Subcutaneous abdominal adipose tissue (tissue), 5 donors: ENCODE results near the gene ERICH6B.
"Not testable (repeated sequence)": the region's sequence is repeated elsewhere in the genome, so short reads cannot be mapped to it uniquely, and the experiment has no call there.

ENCODE experiments used
- H3K27ac ChIP-seq: one replicate; pipeline ENCODE4 v1.7.0; 2013; ENCODE audit warnings: low read depth, mild to moderate bottlenecking, inconsistent platforms, low read length, moderate library complexity
- H3K27me3 ChIP-seq, 5 donors: one replicate each; pipeline ENCODE4 v1.7.0; 2013; ENCODE audit warnings: low read length in 5 of 5, inconsistent platforms in 1 of 5; ENCODE audit not compliant: control insufficient read depth in 5 of 5, insufficient read depth in 4 of 5
- H3K36me3 ChIP-seq, 5 donors: one replicate each; pipeline ENCODE4 v1.7.0; 2013; ENCODE audit warnings: low read length in 5 of 5; ENCODE audit not compliant: control insufficient read depth in 5 of 5, insufficient read depth in 5 of 5
- H3K4me1 ChIP-seq, 5 donors: one replicate each; pipeline ENCODE4 v1.7.0; 2013; ENCODE audit warnings: low read length in 5 of 5, mild to moderate bottlenecking in 3 of 5, moderate library complexity in 1 of 5; ENCODE audit not compliant: control insufficient read depth in 5 of 5, insufficient read depth in 5 of 5
- H3K4me3 ChIP-seq, 5 donors: one replicate each; pipeline ENCODE4 v1.7.0; 2013; ENCODE audit warnings: low read length in 5 of 5, low read depth in 1 of 5
- H3K9ac ChIP-seq, 5 donors: one replicate each; pipeline ENCODE4 v1.7.0; 2013; ENCODE audit warnings: low read length in 5 of 5, mild to moderate bottlenecking in 4 of 5, moderate library complexity in 3 of 5
- H3K9me3 ChIP-seq, 5 donors: one replicate each; pipeline ENCODE4 v1.7.0; 2013; ENCODE audit warnings: low read length in 5 of 5; ENCODE audit not compliant: control insufficient read depth in 5 of 5
- donor health status: healthy.
- donor health status: healthy.
- donor health status: healthy.
- donor health status: healthy.
- donor health status: healthy.

The ERICH6B gene

DNA sequence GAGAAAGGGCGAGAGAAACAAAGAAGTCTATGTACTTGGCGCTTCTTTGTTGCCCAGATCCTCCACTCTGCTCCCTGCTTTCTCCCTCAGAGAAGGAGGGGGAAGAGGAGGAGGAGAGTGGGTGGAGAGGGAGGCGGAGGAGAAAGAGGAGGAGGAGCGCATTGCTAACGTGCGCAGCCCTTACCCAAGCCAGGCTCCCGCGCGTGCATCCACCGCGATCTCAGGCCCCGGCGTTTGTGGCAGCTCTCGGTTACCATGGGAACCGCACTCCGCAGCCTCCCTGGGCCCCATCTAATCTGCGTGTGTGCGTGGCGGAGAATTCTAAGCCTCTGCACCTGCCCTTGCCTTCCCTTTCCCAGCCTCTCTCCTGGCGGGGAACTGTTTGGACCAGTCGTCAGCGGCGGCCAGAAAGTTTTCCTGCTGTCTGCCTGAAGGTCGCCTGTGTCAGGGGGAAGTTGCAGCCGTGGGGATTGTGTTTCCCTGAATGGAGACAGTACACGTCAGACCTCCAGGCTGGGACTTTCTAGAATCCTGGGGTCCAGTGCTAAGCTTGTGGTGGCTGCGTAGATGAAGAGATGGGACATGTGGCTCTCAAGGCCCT, at the start of gene ERICH6B:
TSS of gene ERICH6B (minus strand) at position 239 of the 601 bp plus-strand sequence. CDS start 18,734 bp downstream, outside the sequence.
- Histone ChIP-seq H3K36me3 (no peaks in the 10 kb centered on the region), H3K4me1 (peaks cover 0 to 7% (median 5%) of the 10 kb centered on the region in 5 donors), H3K27me3 (peaks cover 0 to 5% (median 3%) of the 10 kb centered on the region in 5 donors), H3K27ac (no peak within 1 kb of the TSS), H3K9me3 (no peaks in the 10 kb centered on the region), H3K4me3 (peak within 1 kb of the TSS in 4 of 5 donors; percentile 22 to 46 (median 34)), H3K9ac (peak within 1 kb of the TSS in 1 of 5 donors; percentile 23)

DNA sequence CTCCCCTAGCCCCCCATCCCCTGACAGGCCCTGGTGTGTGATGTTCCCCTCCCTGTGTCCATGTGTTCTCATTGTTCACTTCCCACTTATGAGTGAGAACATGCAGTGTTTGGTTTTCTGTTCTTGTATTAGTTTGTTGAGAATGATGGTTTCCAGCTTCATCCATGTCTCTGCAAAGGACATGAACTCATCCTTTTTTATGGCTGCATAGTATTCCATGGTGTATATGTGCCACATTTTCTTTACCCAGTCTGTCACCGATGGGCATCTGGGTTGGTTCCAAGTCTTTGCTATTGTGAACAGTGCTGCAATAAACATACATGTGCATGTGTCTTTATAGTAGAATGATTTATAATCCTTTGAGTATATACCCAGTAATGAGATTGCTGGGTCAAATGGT, 47.4 kb upstream of the ERICH6B start:
- not testable (repeated sequence) for H3K27me3 ChIP-seq, H3K36me3 ChIP-seq, H3K27ac ChIP-seq, H3K4me1 ChIP-seq, H3K9ac ChIP-seq, H3K4me3 ChIP-seq, H3K9me3 ChIP-seq

GRCh38 chr13:45662162-45662561, 46.6 kb upstream of the ERICH6B start:
- H3K9me3 ChIP-seq = peaks cover 0 to 6% (median 3%) of the 10 kb centered on the region in 5 donors
- H3K9ac ChIP-seq = no peak overlapping the region
- no peak overlapping the region for H3K27ac ChIP-seq
- H3K27me3 ChIP-seq = no peaks in the 10 kb centered on the region
- H3K4me1 ChIP-seq = no peaks in the 10 kb centered on the region
- H3K4me3 ChIP-seq = no peak overlapping the region
- no peaks in the 10 kb centered on the region for H3K36me3 ChIP-seq

DNA sequence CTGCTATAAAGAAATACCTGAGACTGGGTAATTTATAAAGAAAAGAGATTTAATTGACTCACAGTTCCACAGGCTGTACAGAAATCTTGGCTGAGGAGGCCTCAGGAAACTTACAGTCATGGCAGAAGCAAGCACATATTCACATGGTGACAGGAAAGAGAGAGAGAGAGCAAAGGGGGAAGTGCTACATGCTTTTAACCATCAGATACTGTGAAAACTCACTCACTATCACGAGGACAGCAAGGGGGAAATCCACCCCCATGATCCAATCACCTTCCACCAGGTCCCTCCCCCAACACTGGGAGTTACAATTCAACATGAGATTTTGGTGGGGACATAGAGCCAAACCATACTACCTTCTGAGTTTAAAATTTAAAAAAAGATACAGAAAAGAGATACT, 44.9 kb upstream of the ERICH6B start:
- H3K9me3 ChIP-seq, H3K27ac ChIP-seq, H3K27me3 ChIP-seq, H3K36me3 ChIP-seq, H3K9ac ChIP-seq, H3K4me1 ChIP-seq, H3K4me3 ChIP-seq: not testable (repeated sequence)

GRCh38 chr13:45659536-45659935, 44.0 kb upstream of the ERICH6B start:
- Histone ChIP-seq H3K27me3 (no peaks in the 10 kb centered on the region), H3K9me3 (peaks cover 0 to 8% (median 3%) of the 10 kb centered on the region in 5 donors), H3K4me3 (no peak overlapping the region), H3K4me1 (no peaks in the 10 kb centered on the region), H3K36me3 (no peaks in the 10 kb centered on the region), H3K9ac (no peak overlapping the region), H3K27ac (no peak overlapping the region)

GRCh38 chr13:45658586-45659235, 43.2 kb upstream of the ERICH6B start:
- Histone ChIP-seq H3K27me3 (no peaks in the 10 kb centered on the region), H3K4me1 (no peaks in the 10 kb centered on the region), H3K9me3 (peaks cover 0 to 8% (median 3%) of the 10 kb centered on the region in 5 donors), H3K9ac (no peak overlapping the region), H3K27ac (no peak overlapping the region), H3K36me3 (no peaks in the 10 kb centered on the region), H3K4me3 (no peak overlapping the region)

DNA sequence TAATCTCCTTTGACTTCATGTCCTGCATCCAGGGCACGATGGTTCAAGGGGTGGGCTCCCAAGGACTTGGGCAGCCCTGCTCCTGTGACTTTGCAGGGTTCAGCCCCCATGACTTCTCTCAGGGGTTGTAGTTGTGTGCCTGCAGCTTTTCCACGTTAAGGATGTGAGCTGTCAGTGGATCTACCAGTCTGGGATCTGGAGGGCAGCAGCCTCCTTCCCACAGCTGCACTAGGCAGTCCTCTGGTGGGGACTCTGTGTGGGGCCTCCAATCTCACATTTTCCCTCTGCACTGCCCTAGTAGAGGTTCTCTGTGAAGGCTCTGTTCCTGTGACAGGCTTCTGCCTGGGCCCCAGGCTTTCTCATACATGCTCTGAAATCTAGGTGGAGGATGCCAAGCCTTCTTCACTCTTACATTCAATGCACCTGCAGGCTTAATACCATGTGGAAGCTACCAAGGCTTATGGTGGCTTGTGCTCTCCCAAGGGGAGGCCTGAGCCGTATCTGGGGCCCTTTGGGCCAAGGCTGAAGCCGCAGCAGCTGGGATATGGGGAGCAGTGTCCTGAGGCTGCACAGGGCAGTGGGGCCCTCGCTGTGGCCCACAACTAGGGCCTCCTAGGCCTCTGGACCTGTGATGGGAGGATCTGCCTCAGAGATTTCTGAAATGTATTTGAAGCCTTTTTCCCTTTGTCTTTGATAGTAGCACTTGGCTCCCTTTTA, 39.3 kb upstream of the ERICH6B start:
- H3K27ac ChIP-seq = no peak overlapping the region
- H3K9ac ChIP-seq = no peak overlapping the region
- no peaks in the 10 kb centered on the region for H3K36me3 ChIP-seq
- peaks cover 0 to 8% (median 5%) of the 10 kb centered on the region in 5 donors for H3K9me3 ChIP-seq
- no peak overlapping the region for H3K4me3 ChIP-seq
- H3K27me3 ChIP-seq = no peaks in the 10 kb centered on the region
- H3K4me1 ChIP-seq = no peaks in the 10 kb centered on the region

DNA sequence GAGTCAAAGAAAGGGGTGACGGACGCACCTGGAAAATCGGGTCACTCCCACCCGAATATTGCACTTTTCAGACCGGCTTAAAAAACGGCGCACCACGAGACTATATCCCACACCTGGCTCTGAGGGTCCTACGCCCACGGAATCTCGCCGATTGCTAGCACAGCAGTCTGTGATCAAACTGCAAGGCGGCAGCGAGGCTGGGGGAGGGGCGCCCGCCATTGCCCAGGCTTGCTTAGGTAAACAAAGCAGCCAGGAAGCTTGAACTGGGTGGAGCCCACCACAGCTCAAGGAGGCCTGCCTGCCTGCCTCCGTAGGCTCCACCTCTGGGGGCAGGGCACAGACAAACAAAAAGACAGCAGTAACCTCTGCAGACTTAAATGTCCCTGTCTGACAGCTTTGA, 29.7 kb upstream of the ERICH6B start:
- H3K4me3 ChIP-seq, H3K27ac ChIP-seq, H3K4me1 ChIP-seq, H3K9ac ChIP-seq, H3K36me3 ChIP-seq, H3K27me3 ChIP-seq: not testable (repeated sequence)
- H3K9me3 ChIP-seq = peaks cover 0 to 10% (median 0%) of the 10 kb centered on the region in 5 donors

- not testable (repeated sequence) for H3K27ac ChIP-seq, H3K9ac ChIP-seq, H3K4me1 ChIP-seq, H3K36me3 ChIP-seq, H3K27me3 ChIP-seq, H3K4me3 ChIP-seq
- H3K9me3 ChIP-seq = peaks cover 0 to 10% (median 0%) of the 10 kb centered on the region in 5 donors
Observed at GRCh38 chr13:45642159-45642558, 26.6 kb upstream of the ERICH6B start.

- H3K27ac ChIP-seq, H3K9me3 ChIP-seq, H3K9ac ChIP-seq, H3K27me3 ChIP-seq, H3K4me1 ChIP-seq, H3K4me3 ChIP-seq, H3K36me3 ChIP-seq: not testable (repeated sequence)
Observed at GRCh38 chr13:45635291-45635690, 19.8 kb upstream of the ERICH6B start.
